K562 (cell line): Measurements from ENCODE around the gene ABCF2. TPM values are rescaled to one million over a fixed set of nuclear protein-coding genes. Genes with fewer than 3 reads are reported as not detected.
A peak's percentile ranks its signal among the peaks of the same experiment; 100 is the strongest.

Source experiments
- CCAR2 ChIP-seq: fragments of 200-400 bp; formaldehyde crosslinking; IDR thresholded peaks from 2 replicates; pipeline ENCODE4 v1.6.1; 2017; ENCODE audit warnings: mild to moderate bottlenecking, low read depth, low read length
- EHMT2 ChIP-seq: fragments of 450-650 bp; IDR thresholded peaks from 2 replicates; pipeline ENCODE4 v1.6.1; 2018; ENCODE audit warnings: antibody characterized with exemption
- HES1 ChIP-seq: fragments of 450-650 bp; IDR thresholded peaks from 2 replicates; pipeline ENCODE4 v1.6.1; 2016; ENCODE audit warnings: low read depth, mild to moderate bottlenecking, moderate library complexity
- HMGN3 ChIP-seq: IDR thresholded peaks from 2 replicates; pipeline ENCODE4 v1.6.1; 2011; ENCODE audit warnings: borderline replicate concordance, low read depth, mild to moderate bottlenecking, mixed read lengths, low read length; ENCODE audit not compliant: insufficient read length; ENCODE audit errors: extremely low read depth
- ID3 ChIP-seq, 2 experiments: fragments of 250-450 bp in 1 of 2; fragments of 450-650 bp in 1 of 2; sonication (Bioruptor Pico) in 1 of 2; IDR thresholded peaks; 2 replicates each; pipeline versions ENCODE4 v1.6.1 to v1.8.0; 2016 to 2021; ENCODE audit warnings: mild to moderate bottlenecking in 2 of 2, moderate library complexity in 2 of 2, missing compliant biosample characterization in 1 of 2, missing genetic modification characterization in 1 of 2
- LCOR ChIP-seq: sonication (generic); formaldehyde crosslinking; IDR thresholded peaks from 2 replicates; pipeline ENCODE4 v1.8.0; 2022; ENCODE audit warnings: mild to moderate bottlenecking, missing genetic modification reagents
- RBM34 ChIP-seq: fragments of 200-400 bp; formaldehyde crosslinking; IDR thresholded peaks from 2 replicates; pipeline ENCODE4 v1.6.1; 2018; ENCODE audit warnings: low read length, borderline replicate concordance; ENCODE audit not compliant: insufficient read depth
- SMARCA4 ChIP-seq: fragments of 450-650 bp; IDR thresholded peaks from 2 replicates; pipeline ENCODE4 v1.6.1; 2016
- TFAM ChIP-seq: fragments of 250-450 bp; sonication (Bioruptor Pico); conservative IDR thresholded peaks from 2 replicates; pipeline ENCODE4 v1.5.0; 2021; ENCODE audit warnings: mild to moderate bottlenecking, moderate library complexity
- ZBTB8A ChIP-seq: fragments of 450-650 bp; IDR thresholded peaks from 2 replicates; pipeline ENCODE4 v1.6.1; 2018; ENCODE audit warnings: mild to moderate bottlenecking, moderate library complexity; ENCODE audit not compliant: partially characterized antibody
- ZNF124 ChIP-seq: sonication (generic); formaldehyde crosslinking; IDR thresholded peaks from 2 replicates; pipeline ENCODE4 v1.8.1; 2022; ENCODE audit warnings: missing genetic modification reagents
- ZNF184 ChIP-seq: sonication (generic); formaldehyde crosslinking; IDR thresholded peaks from 2 replicates; pipeline ENCODE4 v1.5.0; 2020; ENCODE audit warnings: missing genetic modification reagents
- ZNF274 ChIP-seq: IDR thresholded peaks from 2 replicates; pipeline ENCODE4 v1.6.1; 2011; ENCODE audit warnings: low read depth, mild to moderate bottlenecking, low read length, moderate library complexity, borderline replicate concordance
- ZNF592 ChIP-seq: fragments of 450-650 bp; IDR thresholded peaks from 2 replicates; pipeline ENCODE4 v1.6.1; 2017; ENCODE audit warnings: antibody characterized with exemption, mild to moderate bottlenecking
- polyA plus RNA-seq, 8 experiments: library from polyadenylated mRNA; depleted of rRNA in 4 of 8; stranded (reverse) in 5 of 8; unstranded in 3 of 8; fragments of >200 nt; fragmentation: Nextera tagmentation in 2 of 8; fragmentation: Illumina TruSeq in 1 of 8; extraction: Ambion mirVana in 2 of 8; extraction: Trizol in 1 of 8; gene quantifications; 2 replicates each; pipeline versions ENCODE4 v1.2.1 to v1.2.3, GENCODE V29; 2011 to 2014; ENCODE audit warnings: inconsistent platforms in 1 of 8, missing spikeins in 1 of 8
- total RNA-seq, 7 experiments: library from RNA; depleted of rRNA in 6 of 7; stranded (reverse); fragments of >200 nt in 6 of 7; fragmentation: Illumina TruSeq in 2 of 7; extraction: Trizol in 2 of 7; gene quantifications; 2 replicates each; pipeline versions ENCODE4 v1.2.1 to v1.2.3, GENCODE V29; 2011 to 2021; ENCODE audit warnings: low replicate concordance in 1 of 7
- TF ChIP-seq, protein P1 (sequence below): fragments of 250-450 bp; sonication (Bioruptor Pico); IDR thresholded peaks from 2 replicates; pipeline ENCODE4 v1.4.0; 2020
- TF ChIP-seq, protein P2 (sequence below): fragments of 450-650 bp; formaldehyde crosslinking; IDR thresholded peaks from 2 replicates; pipeline ENCODE4 v1.4.0; 2020; ENCODE audit warnings: mild to moderate bottlenecking, moderate library complexity
- TF ChIP-seq, protein P3 (sequence below): sonication (generic); formaldehyde crosslinking; IDR thresholded peaks from 2 replicates; pipeline ENCODE4 v1.8.0; 2023; ENCODE audit warnings: mild to moderate bottlenecking, missing genetic modification reagents

The ABCF2 gene
- total and polyA plus RNA-seq, 9 of the 15 experiments (the other 6 are each of a cell fraction or from before 2014, with no cell fraction given): 62.1 to 224 (median 113) TPM

- TF ChIP-seq ID3 (CRISPR knock-in tag; IDR thresholded peaks at IDR 0.05) (no peak), ID3 (tag; IDR thresholded peaks at IDR 0.05) (0 out of 2 replicates have a peak, but pooled peaks have one; percentile 30), SMARCA4 (peak; percentile 50; the same call in 1 of the 2 replicates), ZNF592 (no peak), TFAM (no peak), HMGN3 (peak; percentile 59), CCAR2 (no peak), RBM34 (no peak; the same call in 1 of the 2 replicates), ZBTB8A (no peak), ZNF274 (no peak), EHMT2 (peak; percentile 62; the same call in 1 of the 2 replicates), LCOR (CRISPR knock-in tag) (no peak), ZNF184 (no peak), HES1 (0 out of 2 replicates have a peak, but pooled peaks have one; percentile 18), ZNF124 (CRISPR knock-in tag) (0 out of 2 replicates have a peak, but pooled peaks have one; percentile 28)
- TF ChIP-seq, protein P1, sequence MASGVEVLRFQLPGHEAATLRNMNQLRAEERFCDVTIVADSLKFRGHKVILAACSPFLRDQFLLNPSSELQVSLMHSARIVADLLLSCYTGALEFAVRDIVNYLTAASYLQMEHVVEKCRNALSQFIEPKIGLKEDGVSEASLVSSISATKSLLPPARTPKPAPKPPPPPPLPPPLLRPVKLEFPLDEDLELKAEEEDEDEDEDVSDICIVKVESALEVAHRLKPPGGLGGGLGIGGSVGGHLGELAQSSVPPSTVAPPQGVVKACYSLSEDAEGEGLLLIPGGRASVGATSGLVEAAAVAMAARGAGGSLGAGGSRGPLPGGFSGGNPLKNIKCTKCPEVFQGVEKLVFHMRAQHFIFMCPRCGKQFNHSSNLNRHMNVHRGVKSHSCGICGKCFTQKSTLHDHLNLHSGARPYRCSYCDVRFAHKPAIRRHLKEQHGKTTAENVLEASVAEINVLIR (CRISPR knock-in tag): no peak
- TF ChIP-seq, protein P2, sequence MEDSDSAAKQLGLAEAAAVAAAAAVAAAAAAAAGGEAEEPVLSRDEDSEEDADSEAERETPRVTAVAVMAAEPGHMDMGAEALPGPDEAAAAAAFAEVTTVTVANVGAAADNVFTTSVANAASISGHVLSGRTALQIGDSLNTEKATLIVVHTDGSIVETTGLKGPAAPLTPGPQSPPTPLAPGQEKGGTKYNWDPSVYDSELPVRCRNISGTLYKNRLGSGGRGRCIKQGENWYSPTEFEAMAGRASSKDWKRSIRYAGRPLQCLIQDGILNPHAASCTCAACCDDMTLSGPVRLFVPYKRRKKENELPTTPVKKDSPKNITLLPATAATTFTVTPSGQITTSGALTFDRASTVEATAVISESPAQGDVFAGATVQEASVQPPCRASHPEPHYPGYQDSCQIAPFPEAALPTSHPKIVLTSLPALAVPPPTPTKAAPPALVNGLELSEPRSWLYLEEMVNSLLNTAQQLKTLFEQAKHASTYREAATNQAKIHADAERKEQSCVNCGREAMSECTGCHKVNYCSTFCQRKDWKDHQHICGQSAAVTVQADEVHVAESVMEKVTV: no peak
- TF ChIP-seq, protein P3, sequence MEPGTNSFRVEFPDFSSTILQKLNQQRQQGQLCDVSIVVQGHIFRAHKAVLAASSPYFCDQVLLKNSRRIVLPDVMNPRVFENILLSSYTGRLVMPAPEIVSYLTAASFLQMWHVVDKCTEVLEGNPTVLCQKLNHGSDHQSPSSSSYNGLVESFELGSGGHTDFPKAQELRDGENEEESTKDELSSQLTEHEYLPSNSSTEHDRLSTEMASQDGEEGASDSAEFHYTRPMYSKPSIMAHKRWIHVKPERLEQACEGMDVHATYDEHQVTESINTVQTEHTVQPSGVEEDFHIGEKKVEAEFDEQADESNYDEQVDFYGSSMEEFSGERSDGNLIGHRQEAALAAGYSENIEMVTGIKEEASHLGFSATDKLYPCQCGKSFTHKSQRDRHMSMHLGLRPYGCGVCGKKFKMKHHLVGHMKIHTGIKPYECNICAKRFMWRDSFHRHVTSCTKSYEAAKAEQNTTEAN (CRISPR knock-in tag): no peak
These were observed 58.8 kb downstream of the ABCF2 start (continued) for GRCh38 chr7:151168003-151168786.
